Measurements from ENCODE around the gene HSD17B3. TPM values are rescaled to one million over a fixed set of nuclear protein-coding genes. Genes with fewer than 3 reads are reported as not detected.

Gene HSD17B3
- 0.15 TPM for polyA plus RNA-seq (2013)

DNA sequence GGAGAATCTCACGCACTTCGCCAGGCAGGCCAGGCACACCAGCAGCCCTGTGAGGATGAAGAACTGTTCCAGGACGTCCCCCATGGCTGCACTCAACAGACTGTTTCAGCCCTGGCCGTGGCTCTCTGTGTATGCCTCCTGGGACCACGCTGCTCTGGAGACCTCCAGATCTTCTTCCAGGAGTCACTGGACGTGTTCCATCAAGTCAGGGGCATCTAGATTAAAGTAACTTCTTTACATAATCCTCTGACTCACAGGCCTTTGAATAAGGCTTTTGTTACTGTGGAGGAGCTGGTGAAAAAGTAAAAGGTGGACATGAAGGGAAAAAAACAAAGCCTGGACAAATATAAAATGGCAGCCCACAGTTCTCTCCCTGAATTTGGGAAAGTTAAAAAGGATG lies at the start of gene HSD17B3:
Gene HSD17B3 (minus strand): TSS at position 156 of the 400 bp plus-strand sequence. CDS start 72 bp downstream, at position 84.
- no peak for DNase-seq
- ChIA-PET POLR2A (no interaction called here), CTCF (no interaction called here)
- Histone ChIP-seq H3K36me3 (ENCODE audit: control insufficient read depth in 4 of 4, insufficient read depth in 4 of 4, low read length in 3 of 4) (no peaks in the 10 kb centered on the region), H3K4me3 (ENCODE audit: control insufficient read depth in 1 of 7, extremely low read depth in 1 of 7, insufficient read depth in 4 of 7, low read depth in 2 of 7, low read length in 6 of 7) (no peak within 1 kb of the TSS), H3K4me1 (ENCODE audit: control extremely low read depth in 1 of 4, control insufficient read depth in 4 of 4, insufficient read depth in 4 of 4, low read length in 3 of 4) (no peaks in the 10 kb centered on the region), H3K27me3 (replicated peaks in 2 of 5; ENCODE audit: control insufficient read depth in 4 of 5, insufficient read depth in 5 of 5, low read length in 4 of 5) (peaks cover 0 to 16% (median 0%) of the 10 kb centered on the region in 5 experiments), H3K27ac (ENCODE audit: insufficient read depth in 1 of 2, low read depth in 1 of 2, low read length in 2 of 2, poor library complexity in 1 of 2, severe bottlenecking in 2 of 2) (no peak within 1 kb of the TSS), H3K9me3 (ENCODE audit: control extremely low read depth in 1 of 5, control insufficient read depth in 4 of 5, insufficient read depth in 2 of 5, low read depth in 1 of 5, low read length in 4 of 5) (peaks cover 0 to 7% (median 0%) of the 10 kb centered on the region in 5 experiments)
- WGBS (ENCODE audit: insufficient coverage), result 98% methylated on average over 5 of the region's 6 CpGs

DNA sequence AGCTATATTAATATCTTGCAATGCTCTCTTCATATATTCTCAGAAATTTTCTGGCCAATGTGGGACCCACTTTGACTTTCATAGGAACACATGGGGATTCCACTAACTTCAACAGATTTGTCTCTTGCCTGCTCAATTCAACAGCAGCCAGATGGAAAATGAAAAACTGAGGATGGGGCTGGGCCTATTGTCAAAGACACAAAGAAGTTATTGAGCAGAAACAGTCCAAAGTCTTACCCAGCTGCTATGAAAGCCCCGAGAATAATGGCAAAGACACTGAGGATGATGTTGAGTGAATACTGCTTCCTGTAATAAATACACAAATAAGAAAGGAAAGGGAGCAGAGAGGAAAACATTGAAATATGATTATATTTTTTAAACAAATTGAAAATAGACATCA lies 48.9 kb upstream of the HSD17B3 start:
- no peak overlapping the region for H3K27ac ChIP-seq (ENCODE audit: insufficient read depth in 1 of 2, low read depth in 1 of 2, low read length in 2 of 2, poor library complexity in 1 of 2, severe bottlenecking in 2 of 2)
- H3K4me1 ChIP-seq (ENCODE audit: control extremely low read depth in 1 of 4, control insufficient read depth in 4 of 4, insufficient read depth in 4 of 4, low read length in 3 of 4), result no peaks in the 10 kb centered on the region
- WGBS (ENCODE audit: insufficient coverage), result no CpG with 5 or more reads among the region's 1 CpG
- CTCF ChIA-PET, result interaction anchor here (0.9 kb wide), 1 partner anchor 31 kb away, joined by 3 read pairs; no protein-coding TSS in a partner anchor
- no peak for DNase-seq
- POLR2A ChIA-PET, result no interaction called here
- peaks cover 0 to 5% (median 0%) of the 10 kb centered on the region in 5 experiments for H3K9me3 ChIP-seq (ENCODE audit: control extremely low read depth in 1 of 5, control insufficient read depth in 4 of 5, insufficient read depth in 2 of 5, low read depth in 1 of 5, low read length in 4 of 5)
- no peak overlapping the region for H3K4me3 ChIP-seq (ENCODE audit: control insufficient read depth in 1 of 7, extremely low read depth in 1 of 7, insufficient read depth in 4 of 7, low read depth in 2 of 7, low read length in 6 of 7)
- H3K36me3 ChIP-seq (ENCODE audit: control insufficient read depth in 4 of 4, insufficient read depth in 4 of 4, low read length in 3 of 4), result peaks cover 0 to 28% (median 5%) of the 10 kb centered on the region in 4 experiments
- H3K27me3 ChIP-seq (replicated peaks in 2 of 5; ENCODE audit: control insufficient read depth in 4 of 5, insufficient read depth in 5 of 5, low read length in 4 of 5), result no peaks in the 10 kb centered on the region

DNA sequence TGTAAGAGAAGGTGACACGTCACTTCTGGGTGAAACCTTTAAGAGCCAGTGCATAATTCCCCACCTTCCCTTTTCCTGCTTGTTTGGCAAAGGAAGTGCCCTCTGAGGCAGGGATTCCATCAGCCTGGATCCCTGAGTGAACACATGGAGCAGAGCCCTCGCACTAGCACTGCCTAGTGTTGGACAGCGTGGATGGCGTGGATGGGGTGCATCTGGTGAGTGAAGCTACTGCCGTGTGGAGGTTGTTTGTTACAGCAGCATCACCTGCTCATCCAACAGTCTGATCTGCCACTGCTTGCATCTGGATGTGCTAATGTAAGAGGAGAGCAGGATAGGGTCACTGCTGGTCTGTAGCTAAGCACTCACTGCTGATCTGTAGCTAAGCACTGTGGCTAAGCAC lies 46.3 kb upstream of the HSD17B3 start:
- DNase-seq, result no peak
- 100% methylated on average over 4 of the region's 5 CpGs for WGBS (ENCODE audit: insufficient coverage)
- ChIA-PET POLR2A (no interaction called here), CTCF (no interaction called here)
- no peaks in the 10 kb centered on the region for H3K4me1 ChIP-seq (ENCODE audit: control extremely low read depth in 1 of 4, control insufficient read depth in 4 of 4, insufficient read depth in 4 of 4, low read length in 3 of 4)
- H3K27ac ChIP-seq (ENCODE audit: insufficient read depth in 1 of 2, low read depth in 1 of 2, low read length in 2 of 2, poor library complexity in 1 of 2, severe bottlenecking in 2 of 2), result no peak overlapping the region
- no peak overlapping the region for H3K4me3 ChIP-seq (ENCODE audit: control insufficient read depth in 1 of 7, extremely low read depth in 1 of 7, insufficient read depth in 4 of 7, low read depth in 2 of 7, low read length in 6 of 7)
- no peaks in the 10 kb centered on the region for H3K27me3 ChIP-seq (replicated peaks in 2 of 5; ENCODE audit: control insufficient read depth in 4 of 5, insufficient read depth in 5 of 5, low read length in 4 of 5)
- peaks cover 0 to 5% (median 0%) of the 10 kb centered on the region in 5 experiments for H3K9me3 ChIP-seq (ENCODE audit: control extremely low read depth in 1 of 5, control insufficient read depth in 4 of 5, insufficient read depth in 2 of 5, low read depth in 1 of 5, low read length in 4 of 5)
- H3K36me3 ChIP-seq (ENCODE audit: control insufficient read depth in 4 of 4, insufficient read depth in 4 of 4, low read length in 3 of 4), result peaks cover 0 to 23% (median 5%) of the 10 kb centered on the region in 4 experiments

DNA sequence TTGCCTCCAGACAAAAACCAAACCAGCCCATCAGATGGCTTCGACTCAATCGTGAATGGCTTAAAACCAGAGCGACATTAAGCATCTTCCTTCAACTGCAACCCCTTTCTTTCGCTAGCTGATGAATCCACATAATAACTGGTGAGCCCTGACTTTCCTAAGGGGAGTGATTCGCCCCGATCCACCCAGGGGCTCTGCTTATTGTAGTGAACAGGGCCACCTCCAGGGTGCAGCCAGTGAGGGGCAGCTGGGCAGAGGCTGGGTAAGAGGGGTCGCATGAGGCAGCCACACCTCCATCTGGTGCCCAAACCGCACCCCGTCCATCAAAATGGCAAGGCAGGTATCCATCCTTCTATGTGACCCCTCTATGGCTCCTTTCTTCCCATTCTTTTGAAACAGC lies 43.6 kb upstream of the HSD17B3 start:
- CTCF ChIA-PET, result no interaction called here
- Histone ChIP-seq H3K9me3 (ENCODE audit: control extremely low read depth in 1 of 5, control insufficient read depth in 4 of 5, insufficient read depth in 2 of 5, low read depth in 1 of 5, low read length in 4 of 5) (peaks cover 0 to 5% (median 0%) of the 10 kb centered on the region in 5 experiments), H3K36me3 (ENCODE audit: control insufficient read depth in 4 of 4, insufficient read depth in 4 of 4, low read length in 3 of 4) (peaks cover 0 to 22% (median 3%) of the 10 kb centered on the region in 4 experiments), H3K27ac (ENCODE audit: insufficient read depth in 1 of 2, low read depth in 1 of 2, low read length in 2 of 2, poor library complexity in 1 of 2, severe bottlenecking in 2 of 2) (no peak overlapping the region), H3K4me1 (ENCODE audit: control extremely low read depth in 1 of 4, control insufficient read depth in 4 of 4, insufficient read depth in 4 of 4, low read length in 3 of 4) (no peaks in the 10 kb centered on the region), H3K4me3 (ENCODE audit: control insufficient read depth in 1 of 7, extremely low read depth in 1 of 7, insufficient read depth in 4 of 7, low read depth in 2 of 7, low read length in 6 of 7) (no peak overlapping the region), H3K27me3 (replicated peaks in 2 of 5; ENCODE audit: control insufficient read depth in 4 of 5, insufficient read depth in 5 of 5, low read length in 4 of 5) (no peaks in the 10 kb centered on the region)
- POLR2A ChIA-PET, result no interaction called here
- no peak for DNase-seq
- WGBS (ENCODE audit: insufficient coverage), result 100% methylated on average over 7 of the region's 9 CpGs

DNA sequence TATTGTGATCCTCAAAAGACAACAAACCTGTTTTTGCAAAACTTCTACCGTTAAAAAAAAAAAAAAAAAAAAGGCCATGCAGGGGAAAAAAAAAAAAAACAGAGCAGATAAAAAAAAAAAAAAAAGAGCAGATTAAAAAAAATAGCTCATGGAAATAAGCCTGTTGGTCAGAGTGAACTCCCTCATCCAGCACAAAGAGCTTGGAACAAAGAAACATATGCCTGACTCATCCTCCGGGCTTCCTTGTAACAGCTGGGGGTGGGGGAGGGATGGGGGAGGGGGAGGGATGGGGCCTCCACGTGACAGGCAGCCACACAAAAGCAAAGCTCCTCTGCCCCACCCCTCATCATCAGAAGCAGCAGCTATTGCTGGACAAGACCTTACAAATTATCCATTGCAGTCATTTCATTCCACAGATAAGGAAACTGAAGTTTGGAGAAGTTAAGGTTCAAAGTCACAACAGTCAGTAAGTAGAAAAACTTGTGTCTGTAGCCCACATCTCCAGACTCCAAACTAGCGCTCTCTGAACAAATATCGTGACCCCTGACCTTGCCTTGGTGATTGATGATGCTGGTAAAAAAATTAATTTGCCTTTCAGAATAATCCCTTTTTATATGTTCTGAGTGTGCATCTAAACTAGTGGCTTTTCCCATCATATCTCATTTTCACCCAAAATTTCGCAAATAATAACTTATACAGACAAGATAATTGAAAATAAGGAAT lies 42.6 kb upstream of the HSD17B3 start:
- peaks cover 0 to 17% (median 2%) of the 10 kb centered on the region in 4 experiments for H3K36me3 ChIP-seq (ENCODE audit: control insufficient read depth in 4 of 4, insufficient read depth in 4 of 4, low read length in 3 of 4)
- no CpG with 5 or more reads among the region's 6 CpGs for WGBS (ENCODE audit: insufficient coverage)
- CTCF ChIA-PET, result interaction anchor here (1.4 kb wide), 1 partner anchor 21 kb away, joined by 6 read pairs; no protein-coding TSS in a partner anchor
- no peak overlapping the region for H3K4me3 ChIP-seq (ENCODE audit: control insufficient read depth in 1 of 7, extremely low read depth in 1 of 7, insufficient read depth in 4 of 7, low read depth in 2 of 7, low read length in 6 of 7)
- POLR2A ChIA-PET, result no interaction called here
- peak in 2 of 3 donors; percentile 9 to 18 for DNase-seq
- no peak overlapping the region for H3K27ac ChIP-seq (ENCODE audit: insufficient read depth in 1 of 2, low read depth in 1 of 2, low read length in 2 of 2, poor library complexity in 1 of 2, severe bottlenecking in 2 of 2)
- peaks cover 0 to 5% (median 0%) of the 10 kb centered on the region in 5 experiments for H3K9me3 ChIP-seq (ENCODE audit: control extremely low read depth in 1 of 5, control insufficient read depth in 4 of 5, insufficient read depth in 2 of 5, low read depth in 1 of 5, low read length in 4 of 5)
- H3K4me1 ChIP-seq (ENCODE audit: control extremely low read depth in 1 of 4, control insufficient read depth in 4 of 4, insufficient read depth in 4 of 4, low read length in 3 of 4), result no peaks in the 10 kb centered on the region
- H3K27me3 ChIP-seq (replicated peaks in 2 of 5; ENCODE audit: control insufficient read depth in 4 of 5, insufficient read depth in 5 of 5, low read length in 4 of 5), result no peaks in the 10 kb centered on the region

DNA sequence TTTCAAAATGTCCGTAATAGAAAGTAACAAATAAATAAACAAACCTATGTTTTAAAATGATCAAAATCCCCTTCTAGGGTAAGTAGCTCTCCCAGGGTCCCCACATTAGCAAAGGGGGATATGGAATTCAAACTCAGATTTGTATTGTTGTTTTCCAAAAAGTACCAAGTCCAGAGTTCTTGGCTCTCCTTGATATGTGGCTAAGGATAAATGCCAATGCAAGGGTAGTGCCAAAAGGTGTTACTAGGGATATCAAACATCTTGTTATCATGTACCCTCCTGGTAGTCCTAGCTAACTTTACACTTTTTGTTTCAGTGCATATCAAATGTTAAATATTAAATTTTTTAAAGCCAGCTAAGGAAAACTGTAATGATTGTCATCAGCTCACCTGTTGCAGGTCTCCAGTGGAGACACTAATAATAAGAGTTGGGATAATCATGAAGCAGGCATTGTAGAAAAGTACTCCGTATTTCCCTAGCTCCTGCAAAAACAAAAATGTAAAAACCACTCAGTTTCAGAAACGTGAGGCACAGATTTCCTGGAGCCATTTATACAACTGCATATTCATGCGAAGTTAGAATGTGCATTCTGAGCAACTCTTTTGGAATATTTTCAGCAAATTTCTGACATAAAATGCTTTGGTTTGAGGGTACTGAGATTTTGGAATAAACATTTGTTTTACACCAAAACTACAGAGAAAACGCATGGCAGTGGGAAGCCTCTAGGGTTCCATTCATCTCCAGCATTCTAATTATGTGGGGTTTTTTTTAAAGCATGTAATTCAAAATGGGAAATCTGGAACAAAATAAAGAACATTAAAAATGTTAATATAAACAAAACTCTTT lies 41.8 kb upstream of the HSD17B3 start:
- H3K4me1 ChIP-seq (ENCODE audit: control extremely low read depth in 1 of 4, control insufficient read depth in 4 of 4, insufficient read depth in 4 of 4, low read length in 3 of 4), result no peaks in the 10 kb centered on the region
- POLR2A ChIA-PET, result no interaction called here
- no peak overlapping the region for H3K4me3 ChIP-seq (ENCODE audit: control insufficient read depth in 1 of 7, extremely low read depth in 1 of 7, insufficient read depth in 4 of 7, low read depth in 2 of 7, low read length in 6 of 7)
- H3K36me3 ChIP-seq (ENCODE audit: control insufficient read depth in 4 of 4, insufficient read depth in 4 of 4, low read length in 3 of 4), result peaks cover 0 to 14% (median 2%) of the 10 kb centered on the region in 4 experiments
- no peak overlapping the region for H3K27ac ChIP-seq (ENCODE audit: insufficient read depth in 1 of 2, low read depth in 1 of 2, low read length in 2 of 2, poor library complexity in 1 of 2, severe bottlenecking in 2 of 2)
- CTCF ChIA-PET, result interaction anchor here (1.4 kb wide), 1 partner anchor 20 kb away, joined by 6 read pairs; no protein-coding TSS in a partner anchor
- H3K27me3 ChIP-seq (replicated peaks in 2 of 5; ENCODE audit: control insufficient read depth in 4 of 5, insufficient read depth in 5 of 5, low read length in 4 of 5), result no peaks in the 10 kb centered on the region
- WGBS (ENCODE audit: insufficient coverage), result 96% methylated on average over 3 of the region's 5 CpGs
- H3K9me3 ChIP-seq (ENCODE audit: control extremely low read depth in 1 of 5, control insufficient read depth in 4 of 5, insufficient read depth in 2 of 5, low read depth in 1 of 5, low read length in 4 of 5), result peaks cover 0 to 5% (median 0%) of the 10 kb centered on the region in 5 experiments
- no peak for DNase-seq

Measured in common myeloid progenitor, CD34-positive (primary cell).